GF-D8 (cell line): Measurements from ENCODE around the gene SMIM10.
"Not testable (repeated sequence)": the region's sequence is repeated elsewhere in the genome, so short reads cannot be mapped to it uniquely, and the experiment has no call there.

Experiments used
- DNase-seq: peaks from one replicate; lab custom pipeline; 2025; lab: John Stamatoyannopoulos, UW

The SMIM10 gene

GRCh38 chrX:135010921-135011320 lies 20.1 kb downstream of the SMIM10 start:
- DNase-seq: no peak

- DNase-seq: no peak
Measured at GRCh38 chrX:135015523-135016245, 24.9 kb downstream of the SMIM10 start.

- DNase-seq: not testable (repeated sequence)
Measured at GRCh38 chrX:135019890-135020289, 29.1 kb downstream of the SMIM10 start.

- not testable (repeated sequence) for DNase-seq
Measured at GRCh38 chrX:135023791-135024190, 33.0 kb downstream of the SMIM10 start.

- no peak for DNase-seq
Measured at GRCh38 chrX:135024526-135024925, 33.7 kb downstream of the SMIM10 start.

DNA sequence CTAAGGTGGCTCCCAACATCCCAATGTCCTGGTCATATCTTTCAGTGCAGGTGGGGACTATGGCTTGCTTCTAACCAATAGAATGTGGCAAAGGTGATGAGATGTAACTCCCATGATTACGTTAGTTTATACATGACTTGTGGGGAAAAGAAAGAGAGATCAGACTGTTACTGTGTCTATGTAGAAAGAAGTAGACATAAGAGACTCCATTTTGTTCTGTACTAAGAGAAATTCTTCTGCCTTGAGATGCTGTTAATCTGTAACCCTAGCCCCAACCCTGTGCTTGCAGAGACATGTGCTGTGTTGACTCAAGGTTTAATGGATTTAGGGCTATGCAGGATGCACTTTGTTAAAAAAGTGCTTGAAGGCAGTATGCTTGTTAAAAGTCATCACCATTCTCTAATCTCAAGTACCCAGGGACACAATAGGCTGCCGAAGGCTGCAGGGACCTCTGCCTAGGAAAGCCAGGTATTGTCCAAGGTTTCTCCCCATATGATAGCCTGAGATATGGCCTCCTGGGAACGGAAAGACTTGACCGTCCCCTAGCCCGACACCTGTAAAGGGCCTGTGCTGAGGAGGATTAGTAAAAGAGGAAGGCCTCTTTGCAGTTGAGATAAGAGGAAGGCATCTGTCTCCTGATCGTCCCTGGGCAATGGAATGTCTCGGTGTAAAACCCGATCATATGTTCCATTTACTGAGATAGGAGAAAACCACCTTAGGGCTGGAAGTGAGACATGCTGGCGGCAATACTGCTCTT lies 39.6 kb downstream of the SMIM10 start:
- DNase-seq: not testable (repeated sequence)

GRCh38 chrX:135041149-135042123 lies 50.6 kb downstream of the SMIM10 start:
- not testable (repeated sequence) for DNase-seq
